Measurements from ENCODE around the gene TRIM63. TPM values are rescaled to one million over a fixed set of nuclear protein-coding genes. Genes with fewer than 3 reads are reported as not detected.

TRIM63 gene
- total RNA-seq, 5 donors from 2014 or later (not counting 1 experiment from before 2014, with no cell fraction given): not detected

GRCh38 chr1:26082020-26082350 lies 14.6 kb upstream of the TRIM63 start:
- H3K36me3 Mint-ChIP-seq: no peaks in the 10 kb centered on the region
- ChIA-PET CTCF (interaction anchor here in 1 of 2 donors (0.6 kb wide), 1 partner anchor 1106 kb away, joined by 3 read pairs; no protein-coding TSS in a partner anchor), POLR2A (no interaction called here)
- H3K27ac ChIP-seq (ENCODE audit: low read length): no peak overlapping the region
- DNase-seq: no peak
- WGBS (ENCODE audit: insufficient coverage): 92% methylated on average over 2 of the region's 3 CpGs
- H3K4me3 Mint-ChIP-seq: no peak overlapping the region
- H3K27me3 ChIP-seq (replicated peaks in 1 of 2; ENCODE audit: control insufficient read depth in 2 of 2, extremely low read depth in 1 of 2, insufficient read depth in 2 of 2, low read length in 1 of 2): peaks cover 2 to 20% of the 10 kb centered on the region in 2 experiments
- no peak overlapping the region for H3K4me3 ChIP-seq (ENCODE audit: control insufficient read depth in 1 of 2, extremely low read depth in 1 of 2, low read length in 1 of 2)
- no peaks in the 10 kb centered on the region for H3K9me3 ChIP-seq
- no peak overlapping the region for H3K27ac Mint-ChIP-seq
- H3K27me3 Mint-ChIP-seq: peaks cover 26 to 28% of the 10 kb centered on the region in 2 donors
- H3K9me3 Mint-ChIP-seq: peaks cover 0 to 3% (median 0%) of the 10 kb centered on the region in 3 donors
- H3K4me1 ChIP-seq (ENCODE audit: control insufficient read depth in 1 of 2, extremely low read depth in 1 of 2, insufficient read depth in 2 of 2, low read length in 2 of 2): no peaks in the 10 kb centered on the region
- ATAC-seq (replicated peaks in 1 of 4): no peak
- no peaks in the 10 kb centered on the region for H3K4me1 Mint-ChIP-seq
- H3K36me3 ChIP-seq (ENCODE audit: control insufficient read depth in 2 of 2, extremely low read depth in 1 of 2, insufficient read depth in 1 of 2, low read length in 1 of 2): no peaks in the 10 kb centered on the region

GRCh38 chr1:26081267-26082019 lies 14.0 kb upstream of the TRIM63 start:
- ChIA-PET CTCF (interaction anchor here in 1 of 2 donors (1.6 kb wide), 1 partner anchor 152 kb away, joined by 4 read pairs; the partner anchor contains the start of gene CEP85), POLR2A (no interaction called here)
- Mint-ChIP-seq H3K27me3 (peaks cover 24 to 27% of the 10 kb centered on the region in 2 donors), H3K36me3 (no peaks in the 10 kb centered on the region), H3K9me3 (peaks cover 0 to 3% (median 0%) of the 10 kb centered on the region in 3 donors), H3K4me3 (no peak overlapping the region), H3K4me1 (peaks cover 0 to 1% (median under 1%) of the 10 kb centered on the region in 3 donors), H3K27ac (no peak overlapping the region)
- Histone ChIP-seq H3K4me1 (ENCODE audit: control insufficient read depth in 1 of 2, extremely low read depth in 1 of 2, insufficient read depth in 2 of 2, low read length in 2 of 2) (no peaks in the 10 kb centered on the region), H3K27me3 (replicated peaks in 1 of 2; ENCODE audit: control insufficient read depth in 2 of 2, extremely low read depth in 1 of 2, insufficient read depth in 2 of 2, low read length in 1 of 2) (peaks cover 2 to 24% of the 10 kb centered on the region in 2 experiments), H3K36me3 (ENCODE audit: control insufficient read depth in 2 of 2, extremely low read depth in 1 of 2, insufficient read depth in 1 of 2, low read length in 1 of 2) (no peaks in the 10 kb centered on the region), H3K4me3 (ENCODE audit: control insufficient read depth in 1 of 2, extremely low read depth in 1 of 2, low read length in 1 of 2) (no peak overlapping the region), H3K27ac (ENCODE audit: low read length) (no peak overlapping the region), H3K9me3 (no peaks in the 10 kb centered on the region)
- WGBS (ENCODE audit: insufficient coverage): 39% methylated on average over 4 of the region's 8 CpGs
- DNase-seq: no peak
- no peak for ATAC-seq (replicated peaks in 1 of 4)

- Mint-ChIP-seq H3K4me3 (no peak overlapping the region), H3K9me3 (peaks cover 0 to 3% (median 0%) of the 10 kb centered on the region in 3 donors), H3K27ac (no peak overlapping the region), H3K4me1 (peaks cover 6 to 13% (median 11%) of the 10 kb centered on the region in 3 donors), H3K27me3 (peaks cover 18 to 20% of the 10 kb centered on the region in 2 donors), H3K36me3 (no peaks in the 10 kb centered on the region)
- H3K27me3 ChIP-seq (replicated peaks in 1 of 2; ENCODE audit: control insufficient read depth in 2 of 2, extremely low read depth in 1 of 2, insufficient read depth in 2 of 2, low read length in 1 of 2): peaks cover 2 to 32% of the 10 kb centered on the region in 2 experiments
- 69% methylated on average over 2 of the region's 9 CpGs for WGBS (ENCODE audit: insufficient coverage)
- POLR2A ChIA-PET: no interaction called here
- no peak overlapping the region for H3K27ac ChIP-seq (ENCODE audit: low read length)
- H3K4me1 ChIP-seq (ENCODE audit: control insufficient read depth in 1 of 2, extremely low read depth in 1 of 2, insufficient read depth in 2 of 2, low read length in 2 of 2): peaks cover 0 to 7% of the 10 kb centered on the region in 2 experiments
- ATAC-seq (replicated peaks in 1 of 4) (no peak), DNase-seq (no peak)
- no peak overlapping the region for H3K4me3 ChIP-seq (ENCODE audit: control insufficient read depth in 1 of 2, extremely low read depth in 1 of 2, low read length in 1 of 2)
- CTCF ChIA-PET: interaction anchor here (0.6 to 1.6 kb wide), 3 partner anchors 82 to 1975 kb away, joined by 3 to 4 read pairs (median 4); partner anchors contain the start of gene CEP85 (in 1 of the 2)
- no peaks in the 10 kb centered on the region for H3K36me3 ChIP-seq (ENCODE audit: control insufficient read depth in 2 of 2, extremely low read depth in 1 of 2, insufficient read depth in 1 of 2, low read length in 1 of 2)
- H3K9me3 ChIP-seq: no peaks in the 10 kb centered on the region
Observed at GRCh38 chr1:26079960-26080814, 12.8 kb upstream of the TRIM63 start.

GRCh38 chr1:26079178-26079563 lies 11.7 kb upstream of the TRIM63 start:
- ChIA-PET CTCF (interaction anchor here in 1 of 2 donors (0.6 kb wide), 1 partner anchor 170 kb away, joined by 7 read pairs; no protein-coding TSS in a partner anchor), POLR2A (no interaction called here)
- peaks cover 12 to 14% of the 10 kb centered on the region in 2 donors for H3K27me3 Mint-ChIP-seq
- Histone ChIP-seq H3K27ac (ENCODE audit: low read length) (no peak overlapping the region), H3K9me3 (no peaks in the 10 kb centered on the region), H3K4me3 (ENCODE audit: control insufficient read depth in 1 of 2, extremely low read depth in 1 of 2, low read length in 1 of 2) (no peak overlapping the region), H3K36me3 (ENCODE audit: control insufficient read depth in 2 of 2, extremely low read depth in 1 of 2, insufficient read depth in 1 of 2, low read length in 1 of 2) (no peaks in the 10 kb centered on the region), H3K27me3 (replicated peaks in 1 of 2; ENCODE audit: control insufficient read depth in 2 of 2, extremely low read depth in 1 of 2, insufficient read depth in 2 of 2, low read length in 1 of 2) (peaks cover 2 to 29% of the 10 kb centered on the region in 2 experiments), H3K4me1 (ENCODE audit: control insufficient read depth in 1 of 2, extremely low read depth in 1 of 2, insufficient read depth in 2 of 2, low read length in 2 of 2) (peaks cover 0 to 7% of the 10 kb centered on the region in 2 experiments)
- no peaks in the 10 kb centered on the region for H3K36me3 Mint-ChIP-seq
- WGBS (ENCODE audit: insufficient coverage): 80% methylated on average over 6 of the region's 7 CpGs
- ATAC-seq (replicated peaks in 1 of 4) (no peak), DNase-seq (no peak)
- peaks cover 6 to 13% (median 11%) of the 10 kb centered on the region in 3 donors for H3K4me1 Mint-ChIP-seq
- peaks cover 0 to 1% (median 0%) of the 10 kb centered on the region in 3 donors for H3K9me3 Mint-ChIP-seq
- H3K4me3 Mint-ChIP-seq: no peak overlapping the region
- no peak overlapping the region for H3K27ac Mint-ChIP-seq

- no peak for DNase-seq
- no peaks in the 10 kb centered on the region for H3K9me3 Mint-ChIP-seq
- peaks cover 2 to 32% of the 10 kb centered on the region in 2 experiments for H3K27me3 ChIP-seq (replicated peaks in 1 of 2; ENCODE audit: control insufficient read depth in 2 of 2, extremely low read depth in 1 of 2, insufficient read depth in 2 of 2, low read length in 1 of 2)
- H3K36me3 Mint-ChIP-seq: no peaks in the 10 kb centered on the region
- no peaks in the 10 kb centered on the region for H3K9me3 ChIP-seq
- no peak overlapping the region for H3K4me3 ChIP-seq (ENCODE audit: control insufficient read depth in 1 of 2, extremely low read depth in 1 of 2, low read length in 1 of 2)
- peaks cover 9 to 17% of the 10 kb centered on the region in 2 donors for H3K27me3 Mint-ChIP-seq
- ATAC-seq (replicated peaks in 1 of 4): no peak
- peaks cover 6 to 13% (median 11%) of the 10 kb centered on the region in 3 donors for H3K4me1 Mint-ChIP-seq
- H3K4me3 Mint-ChIP-seq: no peak overlapping the region
- CTCF ChIA-PET: interaction anchor here (0.6 kb wide), 2 partner anchors 35 to 170 kb away, joined by 4 to 7 read pairs; no protein-coding TSS in a partner anchor
- H3K4me1 ChIP-seq (ENCODE audit: control insufficient read depth in 1 of 2, extremely low read depth in 1 of 2, insufficient read depth in 2 of 2, low read length in 2 of 2): peaks cover 0 to 7% of the 10 kb centered on the region in 2 experiments
- no peak overlapping the region for H3K27ac Mint-ChIP-seq
- H3K27ac ChIP-seq (ENCODE audit: low read length): no peak overlapping the region
- POLR2A ChIA-PET: interaction anchor here in 1 of 2 donors (0.6 kb wide), 1 partner anchor 10 kb away, joined by 3 read pairs; no protein-coding TSS in a partner anchor
- 85% methylated on average over 5 of the region's 8 CpGs for WGBS (ENCODE audit: insufficient coverage)
- no peaks in the 10 kb centered on the region for H3K36me3 ChIP-seq (ENCODE audit: control insufficient read depth in 2 of 2, extremely low read depth in 1 of 2, insufficient read depth in 1 of 2, low read length in 1 of 2)
Observed at GRCh38 chr1:26078286-26079177, 11.1 kb upstream of the TRIM63 start.

All from T-cell (primary cell).